Measurements from ENCODE around the gene LCN6. TPM values are rescaled to one million over a fixed set of nuclear protein-coding genes. Genes with fewer than 3 reads are reported as not detected.

The LCN6 gene
- total RNA-seq, 6 experiments from 2014 or later, result not detected

DNA sequence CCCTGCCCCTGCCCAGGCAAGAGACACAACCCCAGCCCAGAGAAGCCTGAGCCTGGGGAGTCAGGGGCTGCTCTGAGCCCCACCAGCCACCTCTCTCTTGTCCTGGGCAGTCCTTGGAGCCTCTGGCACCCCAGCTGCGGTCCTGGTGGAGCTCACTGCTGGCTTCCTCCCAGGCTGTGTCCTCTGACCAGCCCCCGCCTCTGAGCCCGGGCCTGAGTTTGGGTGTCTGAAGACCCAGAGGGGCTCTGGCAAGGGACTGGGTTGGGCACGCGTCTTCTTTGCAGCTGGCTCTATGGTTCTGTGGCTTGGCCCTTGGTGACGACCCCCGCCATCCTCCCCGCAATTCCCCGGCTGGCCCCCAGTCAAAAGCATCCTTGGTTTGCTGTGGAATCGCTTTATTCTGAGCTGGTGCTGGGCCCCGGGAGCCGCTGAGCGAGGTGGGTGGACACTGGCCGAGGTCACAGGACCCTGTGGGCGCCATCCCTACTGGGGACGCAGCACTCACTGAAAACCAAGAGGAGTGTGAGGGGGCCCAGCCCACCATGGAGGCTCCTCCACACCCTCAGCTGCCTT lies 4.6 kb downstream of the LCN6 start:
- Mint-ChIP-seq H3K36me3 (ENCODE audit: low read depth) (no peaks in the 10 kb centered on the region), H3K27me3 (ENCODE audit: insufficient read depth) (peaks cover 17% of the 10 kb centered on the region), H3K27ac (no peak overlapping the region), H3K4me1 (ENCODE audit: low read depth) (no peaks in the 10 kb centered on the region), H3K9me3 (no peaks in the 10 kb centered on the region), H3K4me3 (no peak overlapping the region)
- no peak for DNase-seq
- TF ChIP-seq, protein P1, sequence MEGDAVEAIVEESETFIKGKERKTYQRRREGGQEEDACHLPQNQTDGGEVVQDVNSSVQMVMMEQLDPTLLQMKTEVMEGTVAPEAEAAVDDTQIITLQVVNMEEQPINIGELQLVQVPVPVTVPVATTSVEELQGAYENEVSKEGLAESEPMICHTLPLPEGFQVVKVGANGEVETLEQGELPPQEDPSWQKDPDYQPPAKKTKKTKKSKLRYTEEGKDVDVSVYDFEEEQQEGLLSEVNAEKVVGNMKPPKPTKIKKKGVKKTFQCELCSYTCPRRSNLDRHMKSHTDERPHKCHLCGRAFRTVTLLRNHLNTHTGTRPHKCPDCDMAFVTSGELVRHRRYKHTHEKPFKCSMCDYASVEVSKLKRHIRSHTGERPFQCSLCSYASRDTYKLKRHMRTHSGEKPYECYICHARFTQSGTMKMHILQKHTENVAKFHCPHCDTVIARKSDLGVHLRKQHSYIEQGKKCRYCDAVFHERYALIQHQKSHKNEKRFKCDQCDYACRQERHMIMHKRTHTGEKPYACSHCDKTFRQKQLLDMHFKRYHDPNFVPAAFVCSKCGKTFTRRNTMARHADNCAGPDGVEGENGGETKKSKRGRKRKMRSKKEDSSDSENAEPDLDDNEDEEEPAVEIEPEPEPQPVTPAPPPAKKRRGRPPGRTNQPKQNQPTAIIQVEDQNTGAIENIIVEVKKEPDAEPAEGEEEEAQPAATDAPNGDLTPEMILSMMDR (IDR thresholded peaks at IDR 0.05), result no peak

- Mint-ChIP-seq H3K9me3 (no peaks in the 10 kb centered on the region), H3K36me3 (ENCODE audit: low read depth) (no peaks in the 10 kb centered on the region), H3K4me1 (ENCODE audit: low read depth) (no peaks in the 10 kb centered on the region), H3K27me3 (ENCODE audit: insufficient read depth) (peaks cover 15% of the 10 kb centered on the region), H3K4me3 (no peak within 1 kb of the TSS), H3K27ac (no peak within 1 kb of the TSS)
- TF ChIP-seq, protein P1 (IDR thresholded peaks at IDR 0.05), result peak; percentile 71
- no peak for DNase-seq
Observed at GRCh38 chr9:136742591-136743391, 5.5 kb downstream of the LCN6 start, which contains the start of gene LCN10. Gene LCN10, minus strand, starts transcription at chr9:136742940. Its CDS starts 37 bp downstream, at chr9:136742903.

- TF ChIP-seq, protein P1 (IDR thresholded peaks at IDR 0.05), result no peak
- no peaks in the 10 kb centered on the region for H3K36me3 Mint-ChIP-seq (ENCODE audit: low read depth)
- H3K27me3 Mint-ChIP-seq (ENCODE audit: insufficient read depth), result peaks cover 13% of the 10 kb centered on the region
- H3K9me3 Mint-ChIP-seq, result no peaks in the 10 kb centered on the region
- no peak overlapping the region for H3K4me3 Mint-ChIP-seq
- H3K27ac Mint-ChIP-seq, result no peak overlapping the region
- H3K4me1 Mint-ChIP-seq (ENCODE audit: low read depth), result no peaks in the 10 kb centered on the region
- no peak for DNase-seq
Observed at GRCh38 chr9:136741883-136742571, 6.3 kb downstream of the LCN6 start.

DNA sequence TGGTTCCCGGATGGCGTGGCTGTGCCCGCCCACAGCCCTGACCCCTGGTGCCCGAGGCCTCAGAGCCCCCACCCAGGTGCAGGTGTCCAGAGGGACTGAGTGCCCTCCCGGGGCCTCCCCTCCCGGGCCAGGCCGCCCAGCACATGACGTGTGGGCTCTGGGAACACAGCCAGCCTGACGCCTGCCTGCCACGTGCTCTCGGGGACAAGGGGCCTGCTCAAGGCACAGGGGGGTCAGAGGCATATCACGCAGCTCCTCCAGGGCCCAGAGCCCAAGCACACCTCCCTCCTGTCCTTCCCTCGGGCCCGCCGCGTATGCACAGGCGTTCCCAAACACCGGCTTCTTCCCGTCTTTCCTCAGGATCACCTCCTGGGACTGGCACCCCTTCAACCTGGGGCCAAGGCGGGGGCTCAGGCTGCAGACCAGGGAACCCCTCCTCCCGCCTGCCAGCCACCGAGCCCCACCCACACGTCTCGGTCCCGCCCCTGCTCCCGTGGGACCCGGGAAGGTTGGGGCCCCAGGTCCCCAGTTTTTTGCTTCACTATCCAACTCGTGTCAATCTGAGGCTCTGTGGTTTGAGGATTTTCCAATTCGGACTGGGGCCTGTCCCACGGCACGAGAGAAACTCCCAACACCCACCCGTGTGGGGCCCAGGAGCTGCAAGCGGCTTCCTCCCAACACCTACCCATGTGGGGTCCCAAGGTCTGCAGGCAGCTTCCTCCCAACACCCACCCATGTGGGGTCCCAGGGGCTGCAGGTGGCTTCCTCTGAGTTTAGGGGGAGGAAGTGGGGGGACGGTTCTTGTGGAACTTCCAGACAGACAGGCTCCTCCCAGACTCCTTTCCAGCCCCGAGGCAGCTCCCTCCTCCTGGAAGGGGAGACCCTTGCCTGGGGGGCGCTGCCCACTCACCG lies 7.1 kb downstream of the LCN6 start:
- H3K27ac Mint-ChIP-seq, result no peak overlapping the region
- H3K4me1 Mint-ChIP-seq (ENCODE audit: low read depth), result no peaks in the 10 kb centered on the region
- H3K36me3 Mint-ChIP-seq (ENCODE audit: low read depth), result no peaks in the 10 kb centered on the region
- no peaks in the 10 kb centered on the region for H3K9me3 Mint-ChIP-seq
- peaks cover 15% of the 10 kb centered on the region for H3K27me3 Mint-ChIP-seq (ENCODE audit: insufficient read depth)
- no peak for DNase-seq
- no peak overlapping the region for H3K4me3 Mint-ChIP-seq
- TF ChIP-seq, protein P1 (IDR thresholded peaks at IDR 0.05), result no peak

DNA sequence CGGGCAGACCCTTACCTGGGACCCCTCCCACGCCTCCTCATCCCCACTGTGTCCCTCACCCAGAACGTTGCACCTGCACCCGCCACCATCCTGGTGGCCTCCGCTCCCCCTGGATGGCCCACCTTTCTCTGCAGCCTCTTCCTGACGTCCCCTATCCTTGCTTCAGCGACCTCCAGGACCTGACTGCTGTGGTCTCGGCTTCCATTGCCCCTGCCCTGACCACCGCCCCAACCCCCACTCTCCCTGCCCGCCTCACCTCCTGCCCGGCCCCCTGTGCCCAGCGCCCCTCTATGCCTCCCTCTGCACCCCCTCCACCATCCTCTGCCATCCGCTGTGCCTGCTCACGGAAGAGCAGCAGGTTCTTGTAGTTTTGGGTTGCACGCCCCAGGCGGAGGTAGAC lies 7.8 kb downstream of the LCN6 start:
- DNase-seq, result no peak
- Mint-ChIP-seq H3K4me3 (no peak overlapping the region), H3K27ac (no peak overlapping the region), H3K9me3 (no peaks in the 10 kb centered on the region), H3K27me3 (ENCODE audit: insufficient read depth) (peaks cover 16% of the 10 kb centered on the region), H3K36me3 (ENCODE audit: low read depth) (no peaks in the 10 kb centered on the region), H3K4me1 (ENCODE audit: low read depth) (no peaks in the 10 kb centered on the region)
- TF ChIP-seq, protein P1 (IDR thresholded peaks at IDR 0.05), result no peak

Measured in HFFc6 (cell line).